ENCODE data around the gene GET4. TPM values are rescaled to one million over a fixed set of nuclear protein-coding genes. Genes with fewer than 3 reads are reported as not detected.

Gene GET4
- total RNA-seq, 2 donors from 2014 or later, result 50.0 to 91.9 TPM

DNA sequence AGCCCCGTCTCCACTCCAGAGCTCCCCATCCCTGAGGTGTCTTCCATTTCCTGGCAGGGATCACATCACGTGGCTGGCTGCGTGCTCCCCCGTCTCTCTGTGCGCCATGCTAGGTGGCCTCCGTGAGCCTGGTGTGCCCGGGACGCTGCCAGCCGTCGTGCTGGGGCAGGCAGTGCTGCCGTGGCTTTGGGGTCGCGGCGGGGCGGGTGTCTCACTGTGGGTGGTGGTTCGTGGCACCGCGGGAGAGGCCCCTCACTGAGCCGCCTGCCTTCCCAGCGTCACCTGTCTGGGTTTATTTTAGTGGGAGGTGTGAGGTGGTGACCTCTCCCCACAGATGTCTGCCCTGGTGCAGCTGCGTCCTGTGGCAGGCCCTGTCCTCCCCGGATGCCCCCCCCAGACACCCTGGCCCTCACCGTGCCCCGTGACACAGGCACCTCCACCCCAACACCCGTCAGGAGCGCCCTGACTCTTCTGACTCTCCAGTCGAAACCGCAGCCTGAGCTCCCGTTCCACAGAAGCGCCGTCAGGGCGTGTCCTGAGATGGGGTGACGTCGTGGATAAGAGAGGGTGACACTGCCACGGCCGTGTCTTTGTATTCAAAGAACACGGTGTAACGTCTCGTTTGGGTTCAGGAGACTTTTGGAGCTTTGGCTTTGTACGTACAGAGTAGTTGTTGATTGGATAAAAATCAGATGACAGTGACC, 18.0 kb downstream of the GET4 start:
- peaks cover 10 to 21% of the 10 kb centered on the region in 2 donors for H3K36me3 ChIP-seq
- intact Hi-C loops (cut with DNase I), result no loop called here

DNA sequence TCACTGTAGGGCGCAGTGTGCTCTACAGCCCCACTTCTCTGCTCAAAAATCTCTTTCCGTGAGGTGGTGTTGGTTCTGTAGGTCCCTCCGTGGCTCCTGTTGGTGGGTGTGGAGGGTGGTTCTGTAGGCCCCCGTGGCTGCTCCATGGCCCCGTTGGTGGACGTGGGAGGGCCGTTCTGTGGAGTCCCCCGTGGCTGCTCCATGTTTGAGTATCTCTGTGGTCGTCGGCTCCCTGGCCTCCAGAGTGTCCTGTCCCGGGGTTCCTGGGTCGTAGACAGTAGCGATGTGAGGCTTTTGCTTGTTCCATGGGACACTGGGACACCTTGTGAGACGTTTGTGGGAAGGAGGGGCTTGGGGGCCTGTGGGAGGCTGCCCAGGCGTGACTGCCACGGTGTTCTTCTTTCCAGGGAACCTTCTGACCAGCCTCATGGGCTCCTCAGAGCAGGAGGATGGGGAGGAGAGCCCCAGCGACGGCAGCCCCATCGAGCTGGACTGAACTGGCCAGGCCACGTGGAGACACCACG, 18.6 kb downstream of the GET4 start:
- Histone ChIP-seq H3K9me3 (no peaks in the 10 kb centered on the region), H3K36me3 (peaks cover 10 to 21% of the 10 kb centered on the region in 2 donors), H3K4me1 (replicated peaks) (no peaks in the 10 kb centered on the region), H3K4me3 (no peak overlapping the region), H3K27me3 (replicated peaks; ENCODE audit: insufficient read depth) (no peaks in the 10 kb centered on the region), H3K27ac (no peak overlapping the region)
- 90% methylated on average over 21 of the region's 21 CpGs for WGBS
- intact Hi-C loops (cut with DNase I), result no loop called here
- TF ChIP-seq, protein P1, sequence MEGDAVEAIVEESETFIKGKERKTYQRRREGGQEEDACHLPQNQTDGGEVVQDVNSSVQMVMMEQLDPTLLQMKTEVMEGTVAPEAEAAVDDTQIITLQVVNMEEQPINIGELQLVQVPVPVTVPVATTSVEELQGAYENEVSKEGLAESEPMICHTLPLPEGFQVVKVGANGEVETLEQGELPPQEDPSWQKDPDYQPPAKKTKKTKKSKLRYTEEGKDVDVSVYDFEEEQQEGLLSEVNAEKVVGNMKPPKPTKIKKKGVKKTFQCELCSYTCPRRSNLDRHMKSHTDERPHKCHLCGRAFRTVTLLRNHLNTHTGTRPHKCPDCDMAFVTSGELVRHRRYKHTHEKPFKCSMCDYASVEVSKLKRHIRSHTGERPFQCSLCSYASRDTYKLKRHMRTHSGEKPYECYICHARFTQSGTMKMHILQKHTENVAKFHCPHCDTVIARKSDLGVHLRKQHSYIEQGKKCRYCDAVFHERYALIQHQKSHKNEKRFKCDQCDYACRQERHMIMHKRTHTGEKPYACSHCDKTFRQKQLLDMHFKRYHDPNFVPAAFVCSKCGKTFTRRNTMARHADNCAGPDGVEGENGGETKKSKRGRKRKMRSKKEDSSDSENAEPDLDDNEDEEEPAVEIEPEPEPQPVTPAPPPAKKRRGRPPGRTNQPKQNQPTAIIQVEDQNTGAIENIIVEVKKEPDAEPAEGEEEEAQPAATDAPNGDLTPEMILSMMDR (IDR thresholded peaks at IDR 0.05), result no peak
- no peak for TF ChIP-seq POLR2A (IDR thresholded peaks at IDR 0.05)
- no peak for TF ChIP-seq POLR2AphosphoS5 (IDR thresholded peaks at IDR 0.05)
- no peak for DNase-seq (ENCODE audit: low spot score)

More for the DNA sequence above, 18.0 kb downstream of the GET4 start:
- WGBS, result 90% methylated on average over 40 of the region's 40 CpGs
- Histone ChIP-seq H3K9me3 (no peaks in the 10 kb centered on the region), H3K4me1 (replicated peaks) (no peaks in the 10 kb centered on the region), H3K4me3 (no peak overlapping the region), H3K27ac (no peak overlapping the region), H3K27me3 (replicated peaks; ENCODE audit: insufficient read depth) (no peaks in the 10 kb centered on the region)
- no peak for TF ChIP-seq POLR2AphosphoS5 (IDR thresholded peaks at IDR 0.05)
- no peak for TF ChIP-seq POLR2A (IDR thresholded peaks at IDR 0.05)
- TF ChIP-seq, protein P1 (IDR thresholded peaks at IDR 0.05), result no peak
- no peak for DNase-seq (ENCODE audit: low spot score)

DNA sequence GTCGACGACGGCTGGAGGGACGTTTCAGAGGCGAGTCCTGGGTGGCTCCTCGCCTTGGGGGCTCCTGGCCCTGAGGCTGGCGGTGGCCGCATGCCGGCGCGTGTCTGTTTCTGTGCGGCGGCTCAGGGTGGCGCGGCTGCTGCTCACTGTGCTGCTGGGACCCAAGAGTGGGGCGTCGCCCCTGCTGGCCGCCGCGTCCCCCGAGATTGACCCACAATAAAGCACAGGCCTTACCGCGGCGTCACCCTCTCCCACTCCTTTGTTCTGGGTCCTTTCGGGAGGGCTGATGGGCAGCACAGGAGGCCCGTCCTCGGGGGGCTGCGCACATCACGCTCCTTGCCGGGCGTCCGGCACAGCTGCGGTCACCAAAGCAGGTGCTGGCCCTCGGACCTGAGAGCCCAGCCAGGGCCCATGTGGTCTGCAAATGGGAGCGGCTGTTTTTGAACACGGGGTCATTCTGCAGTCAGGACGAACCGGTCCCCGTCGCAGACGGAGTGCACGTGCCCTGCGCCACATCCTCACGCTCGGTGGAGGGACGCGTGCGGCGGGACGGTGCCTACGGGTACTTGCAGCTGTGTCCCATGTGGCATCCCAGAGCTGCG, 19.2 kb downstream of the GET4 start:
- DNase-seq (ENCODE audit: low spot score), result no peak
- intact Hi-C loops (cut with DNase I), result no loop called here
- H3K36me3 ChIP-seq, result peaks cover 10 to 21% of the 10 kb centered on the region in 2 donors
- WGBS, result 95% methylated on average over 52 of the region's 52 CpGs
- H3K4me3 ChIP-seq, result no peak overlapping the region
- H3K4me1 ChIP-seq (replicated peaks), result no peaks in the 10 kb centered on the region
- TF ChIP-seq, protein P1 (IDR thresholded peaks at IDR 0.05), result no peak
- TF ChIP-seq POLR2A (IDR thresholded peaks at IDR 0.05), result no peak
- TF ChIP-seq POLR2AphosphoS5 (IDR thresholded peaks at IDR 0.05), result no peak
- H3K27ac ChIP-seq, result no peak overlapping the region
- no peaks in the 10 kb centered on the region for H3K27me3 ChIP-seq (replicated peaks; ENCODE audit: insufficient read depth)
- H3K9me3 ChIP-seq, result no peaks in the 10 kb centered on the region

DNA sequence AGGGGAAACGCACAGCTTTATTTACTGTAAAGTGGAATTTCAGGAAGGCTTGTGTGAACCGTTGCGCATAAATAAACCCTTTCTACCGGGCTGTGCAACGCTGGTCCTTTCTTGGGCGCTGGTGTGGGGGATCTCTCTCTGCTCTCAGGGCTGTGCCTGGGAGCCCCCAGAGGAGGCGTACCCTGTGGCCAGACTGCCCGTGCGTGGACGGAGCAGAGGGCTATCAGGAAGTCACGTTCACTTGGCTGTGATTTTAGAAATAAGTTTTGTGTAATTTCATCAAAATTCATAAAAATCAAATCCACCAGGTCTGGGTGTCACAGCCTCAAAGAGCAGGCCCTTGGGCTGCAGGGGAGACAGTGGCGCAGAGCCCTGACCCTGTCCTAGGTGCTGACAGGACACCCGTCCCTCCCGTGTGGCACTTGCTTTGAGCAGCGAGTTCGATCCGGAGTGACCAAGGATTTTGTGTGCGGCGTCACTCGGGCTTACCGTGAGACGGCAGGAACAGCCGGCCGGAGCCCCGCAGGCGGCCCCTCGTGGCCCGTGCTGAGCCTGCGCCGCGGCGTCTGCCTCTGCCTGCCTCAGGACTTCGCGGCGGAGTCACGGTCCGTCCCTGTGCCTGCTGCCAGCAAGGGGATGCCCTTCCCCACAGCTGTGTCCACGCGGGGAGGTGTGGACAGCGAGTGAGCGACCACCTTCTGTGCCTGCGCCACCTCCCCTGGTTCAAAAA, 20.2 kb downstream of the GET4 start:
- Histone ChIP-seq H3K4me3 (no peak overlapping the region), H3K4me1 (replicated peaks) (no peaks in the 10 kb centered on the region), H3K27me3 (replicated peaks; ENCODE audit: insufficient read depth) (no peaks in the 10 kb centered on the region), H3K9me3 (no peaks in the 10 kb centered on the region), H3K36me3 (peaks cover 10 to 14% of the 10 kb centered on the region in 2 donors), H3K27ac (no peak overlapping the region)
- intact Hi-C loops (cut with DNase I), result no loop called here
- TF ChIP-seq POLR2A (IDR thresholded peaks at IDR 0.05) (no peak), POLR2AphosphoS5 (IDR thresholded peaks at IDR 0.05) (no peak)
- TF ChIP-seq, protein P1 (IDR thresholded peaks at IDR 0.05), result no peak
- WGBS, result 90% methylated on average over 42 of the region's 42 CpGs
- DNase-seq (ENCODE audit: low spot score), result no peak
